Retinal pigment epithelial cell (primary cell): ENCODE results near the gene G3BP2.

ENCODE experiments used
- DNase-seq: peaks from one replicate; pipeline ENCODE4 v3.0.0-alpha.2; 2010; ENCODE audit warnings: low read depth
- H3K4me3 ChIP-seq: 2 replicates; pipeline ENCODE4 v1.5.1; 2011; ENCODE audit warnings: mild to moderate bottlenecking, low read length, control low read depth, moderate library complexity
- TF ChIP-seq, protein P1 (sequence below): conservative IDR thresholded peaks from 2 replicates; pipeline ENCODE4 v1.5.1; 2011; ENCODE audit warnings: low read depth, low read length, control low read depth, inconsistent platforms

G3BP2 gene

DNA sequence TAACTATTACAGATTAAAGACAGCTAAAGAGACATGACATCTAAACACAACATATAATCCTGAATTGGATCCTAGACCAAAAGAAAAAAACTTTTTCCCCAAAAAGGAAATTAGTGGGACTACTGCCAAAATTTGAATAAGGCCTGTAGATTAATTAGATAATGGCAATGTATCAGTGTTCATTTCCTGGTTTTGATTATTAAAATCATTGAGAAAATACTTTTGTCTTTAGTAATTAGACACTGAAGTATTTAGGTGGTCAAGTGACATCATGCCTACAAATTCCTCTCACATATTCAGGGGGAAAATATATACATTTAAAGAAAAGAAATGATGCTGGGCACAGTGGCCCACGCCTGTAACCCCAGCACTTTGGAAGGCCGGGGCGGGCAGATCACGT, 40.8 kb upstream of the G3BP2 start:
- TF ChIP-seq, protein P1, sequence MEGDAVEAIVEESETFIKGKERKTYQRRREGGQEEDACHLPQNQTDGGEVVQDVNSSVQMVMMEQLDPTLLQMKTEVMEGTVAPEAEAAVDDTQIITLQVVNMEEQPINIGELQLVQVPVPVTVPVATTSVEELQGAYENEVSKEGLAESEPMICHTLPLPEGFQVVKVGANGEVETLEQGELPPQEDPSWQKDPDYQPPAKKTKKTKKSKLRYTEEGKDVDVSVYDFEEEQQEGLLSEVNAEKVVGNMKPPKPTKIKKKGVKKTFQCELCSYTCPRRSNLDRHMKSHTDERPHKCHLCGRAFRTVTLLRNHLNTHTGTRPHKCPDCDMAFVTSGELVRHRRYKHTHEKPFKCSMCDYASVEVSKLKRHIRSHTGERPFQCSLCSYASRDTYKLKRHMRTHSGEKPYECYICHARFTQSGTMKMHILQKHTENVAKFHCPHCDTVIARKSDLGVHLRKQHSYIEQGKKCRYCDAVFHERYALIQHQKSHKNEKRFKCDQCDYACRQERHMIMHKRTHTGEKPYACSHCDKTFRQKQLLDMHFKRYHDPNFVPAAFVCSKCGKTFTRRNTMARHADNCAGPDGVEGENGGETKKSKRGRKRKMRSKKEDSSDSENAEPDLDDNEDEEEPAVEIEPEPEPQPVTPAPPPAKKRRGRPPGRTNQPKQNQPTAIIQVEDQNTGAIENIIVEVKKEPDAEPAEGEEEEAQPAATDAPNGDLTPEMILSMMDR, result no peak
- no peak for DNase-seq
- H3K4me3 ChIP-seq, result no peak overlapping the region

DNA sequence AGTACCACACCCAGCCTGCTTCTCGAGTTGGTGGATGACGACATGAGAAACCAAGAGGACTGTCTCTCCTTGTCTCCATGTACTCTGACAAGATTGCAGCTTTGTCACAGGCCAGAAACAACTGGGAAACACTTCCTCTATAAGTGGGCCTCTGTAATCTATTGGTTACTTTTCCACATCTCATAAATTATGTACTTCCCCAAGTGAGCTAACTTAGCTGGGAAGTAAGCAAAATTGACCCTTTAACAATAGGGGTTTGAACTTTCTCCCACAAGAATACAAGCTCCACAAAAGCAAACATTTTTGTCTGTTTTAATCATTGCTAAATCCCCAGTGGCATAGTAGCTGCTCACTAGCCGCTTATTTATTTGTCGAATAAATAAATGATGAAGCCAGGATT, 37.0 kb upstream of the G3BP2 start:
- TF ChIP-seq, protein P1, result no peak
- no peak overlapping the region for H3K4me3 ChIP-seq
- DNase-seq, result no peak

DNA sequence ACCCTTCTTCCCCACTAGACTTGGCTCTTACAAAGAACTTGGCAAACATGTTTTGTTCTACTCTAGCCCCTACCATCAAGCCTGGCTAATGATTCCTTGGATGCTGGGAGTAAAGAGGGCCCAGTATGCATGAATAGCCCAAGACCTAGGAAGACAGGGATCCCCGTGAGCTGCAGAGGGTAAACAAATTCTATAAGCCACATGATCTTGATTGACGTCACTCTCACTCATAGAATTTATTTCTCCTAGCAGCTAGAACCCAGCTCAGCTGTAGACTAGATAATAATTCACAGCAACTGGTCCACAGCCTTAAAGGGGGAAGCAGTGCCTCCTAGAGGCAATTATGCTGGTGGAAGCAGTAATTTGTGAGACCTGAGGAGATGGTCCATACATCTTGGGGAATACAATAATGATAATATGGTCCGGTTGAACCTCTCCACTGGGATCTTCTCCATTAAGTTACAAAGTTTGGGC, 35.0 kb upstream of the G3BP2 start:
- TF ChIP-seq, protein P1, result peak; percentile 33
- H3K4me3 ChIP-seq, result no peak overlapping the region
- no peak for DNase-seq

DNA sequence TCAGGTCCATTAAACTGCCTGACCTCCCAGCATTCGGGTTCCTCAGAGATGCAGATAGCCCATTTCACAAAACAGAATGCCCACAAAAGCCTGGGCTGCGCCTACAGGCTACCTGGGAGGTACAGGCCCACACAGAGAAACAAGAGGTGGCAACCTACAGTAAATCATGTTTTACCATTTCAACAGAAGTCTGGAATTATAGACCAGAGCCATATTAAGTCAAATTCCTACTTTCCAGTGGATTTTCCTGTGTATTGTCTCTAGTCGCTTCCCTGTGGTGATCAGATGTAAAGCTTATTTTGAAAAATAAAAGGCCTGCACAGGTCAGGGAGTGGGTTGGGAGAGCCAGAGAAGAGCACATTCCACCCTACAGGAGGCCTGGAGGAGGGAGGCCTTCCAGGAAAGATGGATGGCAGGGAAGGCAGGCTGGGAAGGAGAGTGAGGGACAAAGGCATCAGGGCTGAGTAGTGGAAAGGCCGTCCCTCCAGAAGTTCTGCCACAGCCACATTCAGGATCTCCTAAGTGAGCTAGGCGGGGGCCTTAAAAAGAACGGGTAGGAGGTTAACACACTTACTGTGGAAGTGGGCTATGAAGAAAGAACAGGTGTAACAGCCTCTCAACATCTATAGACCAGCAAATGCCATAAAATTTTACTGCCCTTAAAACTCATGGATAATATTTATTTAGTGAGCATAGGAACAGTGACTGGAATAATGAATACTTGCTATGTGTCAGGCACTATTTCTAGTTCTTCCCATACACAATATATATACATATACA, 32.2 kb upstream of the G3BP2 start:
- no peak for DNase-seq
- TF ChIP-seq, protein P1, result no peak

DNA sequence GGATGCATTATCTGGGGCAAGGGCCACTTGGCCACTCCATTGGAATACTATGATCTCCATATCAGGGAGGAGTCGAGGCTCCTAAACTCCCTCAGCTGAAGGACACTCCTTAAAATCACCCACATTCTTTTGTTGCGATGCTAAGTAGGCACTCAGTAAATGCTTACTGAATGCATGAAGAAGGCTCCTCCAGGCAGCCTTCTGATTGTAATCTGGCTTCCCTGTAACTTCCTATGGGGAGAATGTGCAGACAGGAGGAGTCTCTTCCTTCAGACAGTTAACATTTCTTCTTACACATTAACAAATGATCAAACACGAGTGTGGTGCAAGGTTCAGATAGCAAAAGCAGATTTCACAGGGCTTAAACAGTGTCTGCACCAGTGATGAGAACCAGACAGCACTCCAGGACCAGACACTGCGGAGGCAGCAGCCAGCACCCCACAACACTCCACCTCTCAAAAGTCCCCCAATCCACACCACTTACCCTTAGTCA, 29.8 kb upstream of the G3BP2 start:
- DNase-seq, result no peak
- no peak overlapping the region for H3K4me3 ChIP-seq
- TF ChIP-seq, protein P1, result no peak

More for the DNA sequence above, 32.2 kb upstream of the G3BP2 start:
- H3K4me3 ChIP-seq, result no peak overlapping the region

DNA sequence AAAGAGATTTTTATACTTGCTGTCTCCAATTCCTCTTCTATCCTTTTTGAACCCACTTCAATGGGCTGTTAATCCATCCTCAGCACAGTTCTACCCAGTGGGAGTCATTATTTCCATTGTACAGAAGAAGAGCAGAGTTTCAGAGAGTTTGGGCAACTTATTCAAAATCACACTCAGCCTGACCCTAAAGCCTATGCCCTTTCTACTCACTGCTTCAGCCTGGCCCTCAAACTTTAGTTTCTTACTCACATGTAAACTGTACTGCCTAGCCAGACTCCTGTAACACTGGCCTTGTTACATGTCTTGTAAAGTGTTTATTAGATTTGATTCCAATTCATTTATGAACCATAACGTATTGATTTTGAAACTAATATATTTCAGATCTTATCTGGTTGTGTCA, 26.1 kb upstream of the G3BP2 start:
- no peak for DNase-seq
- TF ChIP-seq, protein P1, result no peak
- H3K4me3 ChIP-seq, result no peak overlapping the region

DNA sequence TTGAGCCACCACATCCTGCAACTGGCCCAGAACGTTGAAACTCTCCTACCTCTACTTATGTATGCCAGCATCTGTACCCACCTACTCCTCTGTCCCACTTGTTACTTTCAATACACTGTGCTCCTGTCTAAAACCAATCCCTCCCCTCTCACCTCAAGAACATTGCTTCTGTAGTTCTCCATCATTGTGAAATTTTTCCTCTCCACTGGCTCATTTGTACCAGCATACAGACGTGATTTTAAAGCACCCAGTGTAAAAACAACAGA, 25.7 kb upstream of the G3BP2 start:
- no peak for DNase-seq
- H3K4me3 ChIP-seq, result no peak overlapping the region
- TF ChIP-seq, protein P1, result no peak
